ENCODE results near the gene ATP9A.
"Not testable (repeated sequence)": the region's sequence is repeated elsewhere in the genome, so short reads cannot be mapped to it uniquely, and the experiment has no call there.

ATP9A gene

DNA sequence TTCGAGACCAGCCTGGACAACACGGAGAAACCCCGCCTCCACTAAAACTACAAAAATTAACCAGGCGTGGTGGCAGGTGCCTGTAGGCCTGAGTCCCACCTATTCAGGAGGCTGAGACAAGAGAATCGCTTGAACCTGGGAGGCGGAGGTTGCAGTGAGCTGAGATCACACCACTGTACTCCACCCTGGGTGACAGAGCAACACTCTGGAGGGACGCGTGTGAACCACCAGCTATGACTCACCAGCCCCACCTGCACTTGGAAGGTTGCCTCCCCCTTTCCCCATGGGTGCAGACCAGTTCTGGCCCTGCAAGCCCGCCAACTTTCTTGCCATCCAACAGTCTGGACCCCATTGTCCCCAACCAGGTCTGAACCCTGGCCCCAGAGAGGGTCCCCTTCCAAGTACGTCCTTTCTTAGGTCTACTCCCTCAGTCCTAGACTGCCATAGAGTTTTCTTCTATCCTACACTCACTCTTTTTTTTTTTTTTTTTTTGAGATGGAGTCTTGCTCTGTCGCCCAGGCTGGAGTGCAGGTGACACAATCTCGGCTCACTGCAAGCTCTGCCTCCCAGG, 29.2 kb downstream of the ATP9A start:
- no CpG with 5 or more reads among the region's 12 CpGs for WGBS (ENCODE audit: insufficient coverage, insufficient read length)
- H3K4me3 ChIP-seq (ENCODE audit: low read length): no peak overlapping the region
- no peaks in the 10 kb centered on the region for H3K4me1 ChIP-seq (ENCODE audit: control insufficient read depth, insufficient read depth, low read length)
- H3K9me3 ChIP-seq (ENCODE audit: control insufficient read depth, insufficient read depth, low read length): no peaks in the 10 kb centered on the region
- H3K27ac ChIP-seq (ENCODE audit: low read length): no peak overlapping the region
- no peaks in the 10 kb centered on the region; the same call in 1 of the 2 replicates for H3K36me3 ChIP-seq (ENCODE audit: control insufficient read depth, insufficient read depth, low read length)
- no peaks in the 10 kb centered on the region for H3K27me3 ChIP-seq (ENCODE audit: control insufficient read depth, insufficient read depth, low read length)
- no peak for DNase-seq (ENCODE audit: low read depth, low spot score)

DNA sequence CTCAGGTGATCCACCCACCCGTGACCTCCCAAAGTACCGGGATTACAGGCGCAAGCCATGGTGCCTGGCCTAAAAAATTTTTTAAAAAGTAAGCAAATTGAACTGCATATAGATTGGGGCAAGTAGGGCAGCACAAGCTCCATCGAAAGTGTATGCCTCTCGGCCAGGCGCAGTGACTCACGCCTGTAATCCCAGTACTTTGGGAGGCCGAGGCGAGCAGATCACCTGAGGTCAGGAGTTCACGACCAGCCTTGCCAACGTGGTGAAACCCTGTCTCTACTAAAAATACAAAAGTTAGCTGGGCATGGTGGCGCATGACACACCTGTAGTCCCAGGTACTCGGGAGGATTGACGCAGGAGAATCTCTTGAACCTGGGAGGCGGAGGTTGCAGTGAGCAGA, 29.9 kb downstream of the ATP9A start:
- not testable (repeated sequence) for DNase-seq (ENCODE audit: low read depth, low spot score); H3K27ac ChIP-seq (ENCODE audit: low read length); H3K4me3 ChIP-seq (ENCODE audit: low read length); H3K9me3 ChIP-seq (ENCODE audit: control insufficient read depth, insufficient read depth, low read length); H3K4me1 ChIP-seq (ENCODE audit: control insufficient read depth, insufficient read depth, low read length); H3K27me3 ChIP-seq (ENCODE audit: control insufficient read depth, insufficient read depth, low read length); H3K36me3 ChIP-seq (ENCODE audit: control insufficient read depth, insufficient read depth, low read length)
- WGBS (ENCODE audit: insufficient coverage, insufficient read length): no CpG with 5 or more reads among the region's 15 CpGs

DNA sequence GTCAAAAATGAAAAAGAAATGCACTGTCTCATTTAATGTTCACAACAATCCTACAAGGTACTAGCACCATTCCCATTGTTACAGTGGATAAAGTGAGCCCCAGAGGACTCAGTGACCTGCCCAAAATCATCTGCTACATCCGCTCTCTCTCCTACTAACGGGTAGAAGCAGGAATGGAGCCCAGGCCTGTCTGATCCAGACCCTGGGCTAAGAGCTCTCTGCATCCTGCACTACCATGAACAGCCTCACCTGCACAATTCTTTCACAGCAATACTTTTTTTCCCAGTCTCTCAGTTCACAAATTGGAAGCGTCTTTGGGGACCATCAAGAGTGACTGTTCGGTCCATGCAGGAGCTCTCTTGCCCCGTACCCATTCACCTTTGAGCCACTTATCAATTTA, 31.2 kb downstream of the ATP9A start:
- Histone ChIP-seq H3K9me3 (ENCODE audit: control insufficient read depth, insufficient read depth, low read length) (no peaks in the 10 kb centered on the region), H3K27ac (ENCODE audit: low read length) (no peak overlapping the region), H3K36me3 (ENCODE audit: control insufficient read depth, insufficient read depth, low read length) (no peaks in the 10 kb centered on the region; the same call in 1 of the 2 replicates), H3K27me3 (ENCODE audit: control insufficient read depth, insufficient read depth, low read length) (no peaks in the 10 kb centered on the region), H3K4me3 (ENCODE audit: low read length) (no peak overlapping the region), H3K4me1 (ENCODE audit: control insufficient read depth, insufficient read depth, low read length) (no peaks in the 10 kb centered on the region)
- DNase-seq (ENCODE audit: low read depth, low spot score): no peak
- WGBS (ENCODE audit: insufficient coverage, insufficient read length): no CpG with 5 or more reads among the region's 5 CpGs

DNA sequence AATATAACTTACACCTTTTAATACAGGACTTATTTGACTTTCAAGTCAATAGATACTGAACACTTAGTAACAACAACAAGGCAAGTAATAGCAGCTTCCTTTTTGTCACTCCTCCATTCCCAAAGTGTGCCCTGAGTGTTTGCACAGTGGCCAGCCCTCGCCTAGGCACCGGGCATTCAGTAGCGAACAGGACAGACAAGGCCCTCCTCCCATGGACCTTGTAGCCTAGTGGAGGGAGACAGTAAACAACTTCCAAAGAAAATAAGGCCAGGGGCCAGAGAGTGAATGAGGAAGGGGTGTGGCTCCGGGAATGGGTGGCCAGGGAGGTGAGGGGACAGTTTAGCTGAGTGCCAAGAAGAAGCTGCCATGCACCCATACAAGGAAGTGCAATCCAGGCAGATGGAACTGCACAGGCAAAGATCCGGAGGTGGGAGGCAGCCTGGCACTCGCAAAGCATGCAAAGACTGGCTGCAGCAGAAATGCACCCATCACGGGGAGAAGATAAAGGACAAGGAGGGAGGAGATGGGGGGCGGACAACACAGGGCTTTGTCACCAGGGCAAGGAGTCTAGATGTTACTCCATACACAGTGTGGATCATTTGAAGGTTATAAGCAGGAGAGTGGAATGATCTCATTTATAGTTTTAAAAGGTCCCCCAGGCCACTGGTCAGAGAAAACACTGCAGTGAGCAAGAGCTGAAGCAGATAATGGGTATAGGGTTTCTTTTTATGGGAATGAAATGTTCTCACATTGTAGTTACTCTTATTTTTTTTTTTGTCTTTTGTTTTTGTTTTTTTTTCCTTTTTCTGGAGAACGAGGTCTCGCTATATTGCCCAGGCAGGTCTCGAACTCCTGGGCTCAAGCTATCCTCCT, 32.2 kb downstream of the ATP9A start:
- Histone ChIP-seq H3K4me1 (ENCODE audit: control insufficient read depth, insufficient read depth, low read length) (no peaks in the 10 kb centered on the region), H3K9me3 (ENCODE audit: control insufficient read depth, insufficient read depth, low read length) (no peaks in the 10 kb centered on the region), H3K36me3 (ENCODE audit: control insufficient read depth, insufficient read depth, low read length) (no peaks in the 10 kb centered on the region; the same call in 1 of the 2 replicates), H3K27ac (ENCODE audit: low read length) (no peak overlapping the region), H3K4me3 (ENCODE audit: low read length) (no peak overlapping the region), H3K27me3 (ENCODE audit: control insufficient read depth, insufficient read depth, low read length) (no peaks in the 10 kb centered on the region)
- no peak for DNase-seq (ENCODE audit: low read depth, low spot score)
- WGBS (ENCODE audit: insufficient coverage, insufficient read length): no CpG with 5 or more reads among the region's 11 CpGs

GRCh38 chr20:51734876-51735720, 33.1 kb downstream of the ATP9A start:
- WGBS (ENCODE audit: insufficient coverage, insufficient read length): no CpG with 5 or more reads among the region's 13 CpGs

GRCh38 chr20:51733070-51733469, 35.1 kb downstream of the ATP9A start:
- no CpG with 5 or more reads among the region's 3 CpGs for WGBS (ENCODE audit: insufficient coverage, insufficient read length)

More at GRCh38 chr20:51734876-51735720, 33.1 kb downstream of the ATP9A start:
- no peaks in the 10 kb centered on the region; the same call in 1 of the 2 replicates for H3K36me3 ChIP-seq (ENCODE audit: control insufficient read depth, insufficient read depth, low read length)
- no peaks in the 10 kb centered on the region for H3K4me1 ChIP-seq (ENCODE audit: control insufficient read depth, insufficient read depth, low read length)
- DNase-seq (ENCODE audit: low read depth, low spot score): no peak
- H3K27me3 ChIP-seq (ENCODE audit: control insufficient read depth, insufficient read depth, low read length): no peaks in the 10 kb centered on the region
- H3K27ac ChIP-seq (ENCODE audit: low read length): no peak overlapping the region
- H3K4me3 ChIP-seq (ENCODE audit: low read length): no peak overlapping the region
- H3K9me3 ChIP-seq (ENCODE audit: control insufficient read depth, insufficient read depth, low read length): no peaks in the 10 kb centered on the region

DNA sequence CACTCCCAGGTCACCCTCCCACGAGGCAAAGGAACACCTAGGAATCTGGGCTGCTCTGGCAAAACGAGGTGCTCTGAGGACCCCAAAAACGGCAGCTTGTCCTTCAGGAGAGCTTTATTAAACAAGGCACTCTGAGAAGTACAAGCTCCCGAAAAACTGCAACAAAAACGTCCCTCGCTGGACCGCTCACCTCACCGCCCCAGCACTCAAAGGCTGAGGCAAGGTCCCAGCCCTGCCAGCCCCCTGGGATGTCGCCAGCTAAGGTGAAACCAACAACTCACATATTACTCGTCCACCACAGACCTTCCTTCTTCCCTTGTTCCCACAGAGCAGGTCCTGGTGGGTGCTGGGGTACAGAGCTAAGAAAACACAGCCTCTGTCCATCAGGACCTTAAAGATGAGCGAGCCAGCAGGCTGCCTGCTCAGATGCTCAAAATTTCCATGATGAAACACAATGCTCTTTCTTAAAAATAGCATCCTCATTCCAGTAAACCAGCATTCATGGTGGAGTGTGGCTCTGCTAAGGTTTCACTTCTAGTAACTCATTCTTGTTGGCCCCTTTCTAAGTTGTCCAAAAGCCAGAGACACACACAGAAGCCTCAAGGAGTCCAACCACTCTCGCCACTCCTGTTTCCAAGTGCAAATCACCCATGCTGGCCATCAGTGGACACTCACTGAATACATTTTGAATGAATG, 35.9 kb downstream of the ATP9A start:
- Histone ChIP-seq H3K9me3 (ENCODE audit: control insufficient read depth, insufficient read depth, low read length) (no peaks in the 10 kb centered on the region), H3K27me3 (ENCODE audit: control insufficient read depth, insufficient read depth, low read length) (no peaks in the 10 kb centered on the region), H3K27ac (ENCODE audit: low read length) (no peak overlapping the region), H3K4me3 (ENCODE audit: low read length) (no peak overlapping the region), H3K36me3 (ENCODE audit: control insufficient read depth, insufficient read depth, low read length) (no peaks in the 10 kb centered on the region), H3K4me1 (ENCODE audit: control insufficient read depth, insufficient read depth, low read length) (no peaks in the 10 kb centered on the region)
- WGBS (ENCODE audit: insufficient coverage, insufficient read length): no CpG with 5 or more reads among the region's 12 CpGs
- DNase-seq (ENCODE audit: low read depth, low spot score): no peak

More at GRCh38 chr20:51733070-51733469, 35.1 kb downstream of the ATP9A start:
- Histone ChIP-seq H3K9me3 (ENCODE audit: control insufficient read depth, insufficient read depth, low read length) (no peaks in the 10 kb centered on the region), H3K27me3 (ENCODE audit: control insufficient read depth, insufficient read depth, low read length) (no peaks in the 10 kb centered on the region), H3K36me3 (ENCODE audit: control insufficient read depth, insufficient read depth, low read length) (no peaks in the 10 kb centered on the region), H3K27ac (ENCODE audit: low read length) (no peak overlapping the region), H3K4me1 (ENCODE audit: control insufficient read depth, insufficient read depth, low read length) (no peaks in the 10 kb centered on the region), H3K4me3 (ENCODE audit: low read length) (no peak overlapping the region)
- DNase-seq (ENCODE audit: low read depth, low spot score): no peak

- DNase-seq (ENCODE audit: low read depth, low spot score): no peak
- no peaks in the 10 kb centered on the region for H3K9me3 ChIP-seq (ENCODE audit: control insufficient read depth, insufficient read depth, low read length)
- no CpG with 5 or more reads among the region's 7 CpGs for WGBS (ENCODE audit: insufficient coverage, insufficient read length)
- H3K36me3 ChIP-seq (ENCODE audit: control insufficient read depth, insufficient read depth, low read length): no peaks in the 10 kb centered on the region
- no peaks in the 10 kb centered on the region for H3K4me1 ChIP-seq (ENCODE audit: control insufficient read depth, insufficient read depth, low read length)
- no peak overlapping the region for H3K4me3 ChIP-seq (ENCODE audit: low read length)
- no peaks in the 10 kb centered on the region for H3K27me3 ChIP-seq (ENCODE audit: control insufficient read depth, insufficient read depth, low read length)
- no peak overlapping the region for H3K27ac ChIP-seq (ENCODE audit: low read length)
Measured at GRCh38 chr20:51731731-51732095, 36.5 kb downstream of the ATP9A start.

DNA sequence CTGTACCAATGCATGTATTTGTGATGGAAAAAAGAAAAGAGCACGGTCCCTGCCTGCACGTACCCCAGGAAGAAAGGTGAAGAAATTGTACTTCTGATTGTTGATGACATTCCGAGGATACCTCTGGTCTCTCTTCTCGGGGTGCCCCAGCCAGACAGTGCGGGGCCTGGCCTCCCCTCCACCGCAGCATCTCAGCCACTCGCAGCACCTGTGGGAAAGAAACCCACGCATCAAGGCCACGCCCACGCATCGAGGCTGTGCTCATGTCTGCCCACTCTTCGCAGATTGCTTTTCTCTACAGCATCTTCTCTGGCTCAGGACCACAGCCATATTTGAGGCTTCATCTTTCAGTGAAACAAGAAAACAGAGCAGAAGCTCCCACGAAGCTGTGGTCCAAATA, 38.4 kb downstream of the ATP9A start:
- no peak for DNase-seq (ENCODE audit: low read depth, low spot score)
- no CpG with 5 or more reads among the region's 13 CpGs for WGBS (ENCODE audit: insufficient coverage, insufficient read length)
- H3K27ac ChIP-seq (ENCODE audit: low read length): no peak overlapping the region
- H3K27me3 ChIP-seq (ENCODE audit: control insufficient read depth, insufficient read depth, low read length): no peaks in the 10 kb centered on the region
- H3K9me3 ChIP-seq (ENCODE audit: control insufficient read depth, insufficient read depth, low read length): no peaks in the 10 kb centered on the region
- no peaks in the 10 kb centered on the region for H3K4me1 ChIP-seq (ENCODE audit: control insufficient read depth, insufficient read depth, low read length)
- H3K4me3 ChIP-seq (ENCODE audit: low read length): no peak overlapping the region
- H3K36me3 ChIP-seq (ENCODE audit: control insufficient read depth, insufficient read depth, low read length): no peaks in the 10 kb centered on the region

- H3K4me3 ChIP-seq (ENCODE audit: low read length): no peak overlapping the region
- no peak overlapping the region for H3K27ac ChIP-seq (ENCODE audit: low read length)
- no peaks in the 10 kb centered on the region for H3K27me3 ChIP-seq (ENCODE audit: control insufficient read depth, insufficient read depth, low read length)
- no peaks in the 10 kb centered on the region for H3K9me3 ChIP-seq (ENCODE audit: control insufficient read depth, insufficient read depth, low read length)
- no peaks in the 10 kb centered on the region for H3K4me1 ChIP-seq (ENCODE audit: control insufficient read depth, insufficient read depth, low read length)
- no CpG with 5 or more reads among the region's 1 CpG for WGBS (ENCODE audit: insufficient coverage, insufficient read length)
- H3K36me3 ChIP-seq (ENCODE audit: control insufficient read depth, insufficient read depth, low read length): no peaks in the 10 kb centered on the region
- no peak for DNase-seq (ENCODE audit: low read depth, low spot score)
Measured at GRCh38 chr20:51728737-51729136, 39.5 kb downstream of the ATP9A start.

Measured in iPS DF 6.9 (cell line).